Adipocyte (in vitro differentiated cells): ENCODE data around the gene PRRX2.

Source experiments
- DNase-seq: peaks from one replicate; pipeline ENCODE4 v3.0.0-alpha.2; 2015; ENCODE audit warnings: low read depth
- H3K27me3 ChIP-seq: replicated peaks from 2 replicates; pipeline ENCODE4 v1.7.0; 2013; ENCODE audit warnings: mild to moderate bottlenecking, low read length, moderate library complexity; ENCODE audit not compliant: control insufficient read depth, insufficient read depth
- H3K36me3 ChIP-seq: 2 replicates; pipeline ENCODE4 v1.7.0; 2013; ENCODE audit warnings: low read length, mild to moderate bottlenecking, moderate library complexity; ENCODE audit not compliant: control insufficient read depth, insufficient read depth, severe bottlenecking
- H3K4me1 ChIP-seq: 2 replicates; pipeline ENCODE4 v1.7.0; 2013; ENCODE audit warnings: mild to moderate bottlenecking, low read length, moderate library complexity; ENCODE audit not compliant: control insufficient read depth, insufficient read depth
- H3K4me3 ChIP-seq: 2 replicates; pipeline ENCODE4 v1.7.0; 2013; ENCODE audit warnings: mild to moderate bottlenecking, low read length, moderate library complexity
- H3K9ac ChIP-seq: 2 replicates; pipeline ENCODE4 v1.7.0; 2013; ENCODE audit warnings: mild to moderate bottlenecking, low read length, moderate library complexity
- H3K9me3 ChIP-seq: 2 replicates; pipeline ENCODE4 v1.7.0; 2013; ENCODE audit warnings: mild to moderate bottlenecking, low read length, moderate library complexity; ENCODE audit not compliant: control insufficient read depth

Gene PRRX2

DNA sequence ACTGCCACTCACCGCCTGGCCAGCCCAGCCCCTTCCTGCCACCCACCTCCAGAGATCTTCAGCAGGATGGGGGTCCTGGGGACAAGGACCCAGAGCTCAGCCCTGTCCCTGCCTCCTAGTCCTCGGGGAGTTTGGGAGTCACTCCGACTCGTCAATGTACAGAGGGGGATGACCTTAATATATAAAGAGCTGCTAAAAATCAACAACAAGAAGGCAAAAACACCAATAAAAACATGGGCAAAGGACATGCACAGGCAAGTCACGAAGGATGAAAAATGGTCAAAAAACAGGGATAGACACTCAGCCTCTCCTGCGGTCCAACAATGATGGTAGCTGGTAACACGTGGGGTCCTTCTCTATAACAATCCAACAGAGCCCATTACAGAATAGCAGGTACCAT lies 18.8 kb upstream of the PRRX2 start:
- peaks cover 6% of the 10 kb centered on the region for H3K27me3 ChIP-seq
- DNase-seq: no peak
- no peaks in the 10 kb centered on the region for H3K36me3 ChIP-seq
- H3K4me3 ChIP-seq: no peak overlapping the region
- peaks cover 3% of the 10 kb centered on the region for H3K4me1 ChIP-seq
- H3K9me3 ChIP-seq: no peaks in the 10 kb centered on the region
- H3K9ac ChIP-seq: no peak overlapping the region

- Histone ChIP-seq H3K9ac (no peak overlapping the region), H3K9me3 (no peaks in the 10 kb centered on the region), H3K4me3 (no peak overlapping the region), H3K4me1 (no peaks in the 10 kb centered on the region), H3K36me3 (no peaks in the 10 kb centered on the region), H3K27me3 (peaks cover 6% of the 10 kb centered on the region)
- no peak for DNase-seq
Observed at GRCh38 chr9:129647635-129648034, 17.8 kb upstream of the PRRX2 start.

DNA sequence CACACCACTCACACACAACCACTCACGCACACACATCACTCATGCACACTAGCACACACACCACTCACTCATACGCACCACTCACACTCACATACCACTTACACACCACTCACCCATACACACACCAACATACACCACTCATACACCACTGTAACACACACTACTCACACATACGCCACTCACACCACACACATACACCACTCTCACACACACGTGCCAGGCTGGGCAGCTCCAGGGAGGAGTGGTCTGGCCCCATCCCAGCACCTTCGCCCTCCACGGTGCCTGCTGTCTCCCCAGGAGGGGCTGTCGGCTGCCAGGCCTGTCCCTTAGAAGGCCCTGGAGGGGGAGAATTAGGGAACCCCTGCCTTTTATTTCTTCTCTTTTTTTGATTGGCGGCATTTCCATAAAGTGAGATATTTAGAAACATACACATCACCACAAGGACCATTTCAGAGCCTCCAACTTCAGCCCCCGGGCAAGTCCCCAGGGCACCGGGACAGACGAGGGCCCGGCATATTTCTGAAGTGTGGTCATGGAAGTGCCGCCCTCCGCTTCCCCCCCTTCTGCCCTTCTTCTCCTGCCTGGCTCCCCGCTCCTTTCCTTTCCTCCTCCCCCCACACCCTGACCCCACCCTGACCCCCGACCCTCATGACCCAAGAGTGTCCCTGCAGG lies 17.2 kb upstream of the PRRX2 start:
- no peak overlapping the region for H3K4me3 ChIP-seq
- DNase-seq: peak; percentile 46
- no peaks in the 10 kb centered on the region for H3K4me1 ChIP-seq
- H3K36me3 ChIP-seq: no peaks in the 10 kb centered on the region
- no peak overlapping the region for H3K9ac ChIP-seq
- peaks cover 6% of the 10 kb centered on the region for H3K27me3 ChIP-seq
- no peaks in the 10 kb centered on the region for H3K9me3 ChIP-seq

DNA sequence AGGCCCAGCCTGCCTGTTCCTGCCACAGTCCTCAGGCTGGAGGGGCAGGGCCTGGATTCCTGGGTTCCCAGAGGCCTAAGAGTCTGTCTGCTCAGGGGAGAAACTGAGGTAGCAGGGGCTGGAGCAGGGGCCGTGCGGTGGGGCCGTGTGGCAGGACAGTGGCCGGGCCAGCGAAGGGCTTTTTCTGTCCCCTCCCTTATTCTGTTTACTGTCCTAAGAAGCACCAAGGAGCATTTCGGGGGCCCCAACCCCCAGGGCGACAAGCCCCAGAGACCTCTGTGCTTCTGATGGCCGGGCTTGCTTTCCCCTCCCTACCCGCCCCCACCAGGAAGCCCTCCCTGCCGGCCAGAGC lies 16.7 kb upstream of the PRRX2 start:
- H3K36me3 ChIP-seq: no peaks in the 10 kb centered on the region
- H3K9ac ChIP-seq: no peak overlapping the region
- peaks cover 6% of the 10 kb centered on the region for H3K27me3 ChIP-seq
- no peaks in the 10 kb centered on the region for H3K4me1 ChIP-seq
- DNase-seq: no peak
- H3K9me3 ChIP-seq: no peaks in the 10 kb centered on the region
- no peak overlapping the region for H3K4me3 ChIP-seq

DNA sequence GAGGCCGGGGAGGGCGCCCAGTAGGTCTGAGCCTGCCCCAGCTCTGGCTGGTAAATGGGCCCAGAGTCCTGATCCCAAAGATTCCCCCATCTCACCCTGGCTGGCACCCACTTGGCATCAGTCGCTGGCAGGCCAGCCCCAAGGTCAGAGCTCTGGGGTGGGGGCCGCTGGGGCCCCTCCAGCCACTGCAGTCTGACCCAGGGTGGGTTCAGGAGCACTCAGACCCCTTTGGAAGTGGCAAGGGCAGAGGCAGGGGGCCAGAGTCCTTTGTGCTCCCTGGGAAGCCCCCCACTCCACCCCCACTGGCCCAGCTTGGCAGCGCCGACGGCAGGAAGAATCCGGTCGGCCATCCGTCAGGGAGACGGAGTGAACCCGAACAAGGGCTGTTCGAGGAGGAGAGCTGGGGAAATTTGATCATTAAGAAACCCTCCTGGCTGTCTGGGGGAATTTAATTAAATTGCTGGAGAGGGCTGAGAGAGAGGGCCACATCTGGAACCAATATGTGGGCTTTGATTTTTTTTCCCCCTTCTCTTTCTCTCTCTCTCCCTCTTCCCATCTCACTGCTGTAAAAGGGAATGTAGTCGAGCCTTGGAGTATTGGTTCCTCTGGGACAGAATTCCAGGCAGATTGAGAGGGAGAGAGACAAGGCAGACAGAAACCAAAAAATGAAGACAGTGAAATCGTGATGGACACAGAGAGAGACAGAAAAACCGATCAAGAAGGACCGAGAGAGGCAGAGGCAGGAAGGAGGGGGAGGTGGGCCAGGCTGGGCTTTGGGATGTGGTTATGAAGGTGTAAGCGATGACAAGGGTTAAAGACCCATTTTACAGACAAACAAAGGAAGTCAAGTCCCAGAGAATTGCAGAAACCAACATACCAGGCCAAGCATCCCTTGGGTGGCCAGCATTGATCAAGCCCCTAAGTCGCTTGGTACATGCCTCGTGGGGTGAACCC lies 15.4 kb upstream of the PRRX2 start:
- H3K4me3 ChIP-seq: no peak overlapping the region
- peaks cover 6% of the 10 kb centered on the region for H3K27me3 ChIP-seq
- H3K9ac ChIP-seq: no peak overlapping the region
- no peaks in the 10 kb centered on the region for H3K4me1 ChIP-seq
- DNase-seq: peak; percentile 82
- no peaks in the 10 kb centered on the region for H3K9me3 ChIP-seq
- no peaks in the 10 kb centered on the region for H3K36me3 ChIP-seq

DNA sequence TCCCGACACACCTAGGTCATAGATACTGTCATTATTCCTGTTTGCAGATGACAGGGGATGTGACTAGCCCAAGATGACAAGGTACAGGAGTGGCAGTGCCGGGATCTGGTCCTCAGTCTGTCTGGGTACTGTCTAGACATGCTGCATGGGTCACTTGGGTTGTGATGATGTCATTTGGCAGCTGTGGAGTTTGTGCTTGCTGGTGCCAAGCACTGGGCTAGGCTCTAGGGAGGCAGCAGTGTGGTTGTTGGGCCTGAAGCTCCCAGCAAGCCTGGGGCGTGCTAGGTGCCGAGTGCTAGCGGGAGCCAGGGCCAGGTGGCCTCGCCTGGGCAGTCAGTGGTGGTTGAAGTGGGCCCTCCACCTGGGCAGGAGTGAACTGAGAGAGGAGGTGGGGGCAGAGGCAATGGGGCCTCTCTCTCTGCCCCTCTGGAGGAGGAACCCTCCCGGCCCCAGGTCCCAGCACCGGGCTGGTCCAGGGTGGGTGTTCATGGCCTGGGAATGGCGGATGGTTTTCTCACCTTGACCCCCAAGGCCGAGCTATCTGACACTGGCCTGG lies 14.7 kb upstream of the PRRX2 start:
- Histone ChIP-seq H3K4me3 (no peak overlapping the region), H3K9ac (no peak overlapping the region), H3K36me3 (no peaks in the 10 kb centered on the region), H3K27me3 (peaks cover 6% of the 10 kb centered on the region), H3K9me3 (no peaks in the 10 kb centered on the region), H3K4me1 (no peaks in the 10 kb centered on the region)
- DNase-seq: peak; percentile 41

DNA sequence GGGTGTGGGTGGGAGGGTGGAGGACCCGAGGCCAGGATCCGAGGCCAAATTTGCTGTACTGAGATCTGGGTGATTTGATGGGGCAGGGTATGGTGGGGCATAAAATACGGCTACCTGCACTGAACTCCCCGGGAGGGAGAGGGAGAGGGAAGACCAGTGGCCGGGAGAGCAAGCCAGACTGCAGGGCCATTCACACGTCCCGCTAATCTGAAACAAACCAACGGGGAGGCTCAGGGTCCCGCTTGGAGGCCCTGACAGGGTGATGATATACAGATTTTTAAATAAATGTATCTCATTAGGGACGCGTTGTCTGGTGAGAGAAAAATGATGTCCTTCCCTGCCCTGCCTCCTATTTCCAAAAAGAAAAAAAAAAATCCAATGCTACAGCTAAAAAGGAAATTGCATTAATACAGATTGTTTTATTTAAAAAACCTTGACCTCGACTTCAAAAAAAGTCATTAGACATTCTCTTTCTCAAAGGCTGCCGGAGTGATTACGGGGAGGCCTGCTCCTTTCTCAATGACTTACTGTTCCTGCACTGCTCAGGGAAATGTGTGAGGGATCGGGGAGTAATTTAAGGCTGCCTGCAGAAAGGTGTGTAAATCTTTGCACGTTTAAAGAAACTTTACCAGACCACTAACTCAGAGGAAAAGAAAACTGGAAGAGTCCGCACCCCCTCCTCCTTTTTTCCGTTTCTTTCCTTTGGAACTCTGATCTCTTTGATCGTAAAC lies 11.5 kb upstream of the PRRX2 start:
- H3K36me3 ChIP-seq: no peaks in the 10 kb centered on the region
- no peak overlapping the region for H3K4me3 ChIP-seq
- H3K9ac ChIP-seq: no peak overlapping the region
- peaks cover 6% of the 10 kb centered on the region for H3K27me3 ChIP-seq
- DNase-seq: no peak
- peaks cover 11% of the 10 kb centered on the region for H3K4me1 ChIP-seq
- no peaks in the 10 kb centered on the region for H3K9me3 ChIP-seq

DNA sequence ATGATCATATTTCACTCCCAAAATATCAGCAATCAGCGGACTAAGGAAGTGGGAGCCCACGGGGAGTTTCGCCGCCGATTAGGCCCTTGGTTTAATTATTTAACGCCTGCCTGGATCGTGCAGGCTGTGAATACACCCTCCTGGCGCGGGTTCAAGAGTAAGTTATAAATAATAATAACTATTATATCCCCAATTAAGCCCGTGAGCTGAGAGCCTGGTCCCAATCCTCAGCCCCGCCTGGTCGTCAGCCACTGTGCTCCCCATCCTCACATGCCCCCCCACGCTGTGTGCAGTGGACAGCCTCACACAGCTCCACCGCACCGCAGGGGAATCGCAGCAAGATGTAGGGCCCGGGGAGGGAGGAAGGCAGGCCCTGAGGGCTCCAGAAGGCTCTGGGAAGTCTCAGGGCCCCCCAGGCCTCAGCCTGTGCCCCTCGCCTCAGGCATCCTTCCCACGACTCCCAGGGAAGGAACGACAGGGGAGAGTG lies 10.8 kb upstream of the PRRX2 start:
- no peak overlapping the region for H3K4me3 ChIP-seq
- H3K36me3 ChIP-seq: no peaks in the 10 kb centered on the region
- H3K4me1 ChIP-seq: peaks cover 11% of the 10 kb centered on the region
- H3K9me3 ChIP-seq: no peaks in the 10 kb centered on the region
- H3K27me3 ChIP-seq: peaks cover 6% of the 10 kb centered on the region
- no peak overlapping the region for H3K9ac ChIP-seq
- no peak for DNase-seq

DNA sequence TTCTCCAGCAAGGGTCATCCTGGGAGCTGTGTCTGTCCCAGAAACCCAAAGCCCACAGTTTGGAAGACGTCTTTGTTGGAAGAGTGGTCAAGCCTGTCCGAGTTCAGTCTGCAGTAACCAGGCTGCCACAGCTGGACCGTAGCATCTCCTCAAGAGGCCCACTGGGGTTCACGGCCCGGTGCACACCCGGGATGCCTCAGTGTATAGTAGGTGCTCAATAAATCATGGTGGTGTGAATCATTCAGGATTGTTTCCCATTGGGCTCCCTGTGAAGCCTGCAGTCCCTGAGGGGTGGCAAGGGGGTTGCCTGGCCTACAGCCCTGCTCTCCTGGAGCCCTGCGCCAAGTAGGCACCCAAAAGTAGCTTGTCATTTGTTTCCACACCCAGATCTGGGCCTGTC lies 10.3 kb upstream of the PRRX2 start:
- Histone ChIP-seq H3K4me3 (no peak overlapping the region), H3K9ac (no peak overlapping the region), H3K27me3 (peaks cover 5% of the 10 kb centered on the region), H3K4me1 (peaks cover 11% of the 10 kb centered on the region), H3K9me3 (no peaks in the 10 kb centered on the region), H3K36me3 (no peaks in the 10 kb centered on the region)
- no peak for DNase-seq

- H3K4me1 ChIP-seq: peaks cover 11% of the 10 kb centered on the region
- no peak overlapping the region for H3K9ac ChIP-seq
- no peak for DNase-seq
- no peaks in the 10 kb centered on the region for H3K36me3 ChIP-seq
- H3K4me3 ChIP-seq: no peak overlapping the region
- H3K27me3 ChIP-seq: peaks cover under 1% of the 10 kb centered on the region
- H3K9me3 ChIP-seq: no peaks in the 10 kb centered on the region
Observed at GRCh38 chr9:129655696-129656095, 9.8 kb upstream of the PRRX2 start.
